DMS79 treated with DMSO at 0.1 percent for 48 hours (cell line): ENCODE measurements around the gene GRK2.

Source experiments
- DNase-seq: peaks from one replicate; lab custom pipeline; 2025; lab: John Stamatoyannopoulos, UW

The GRK2 gene

DNA sequence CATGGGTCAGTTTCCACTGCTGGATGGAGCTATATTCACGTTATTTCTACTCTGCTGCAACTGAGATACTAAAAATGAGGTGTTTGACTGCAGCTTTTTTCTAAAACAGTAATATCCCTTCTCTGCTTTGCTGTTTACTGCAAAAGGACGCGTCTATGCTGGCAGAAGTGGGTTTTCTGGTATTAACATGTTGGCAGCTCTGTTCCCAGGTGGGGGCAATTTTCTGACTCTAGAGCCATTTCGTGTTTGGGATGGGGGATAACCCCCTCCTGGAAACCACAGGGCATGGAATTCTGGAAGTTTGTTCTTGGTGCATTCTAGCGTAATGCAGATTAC is 4.9 kb downstream of the GRK2 start:
- no peak for DNase-seq

DNA sequence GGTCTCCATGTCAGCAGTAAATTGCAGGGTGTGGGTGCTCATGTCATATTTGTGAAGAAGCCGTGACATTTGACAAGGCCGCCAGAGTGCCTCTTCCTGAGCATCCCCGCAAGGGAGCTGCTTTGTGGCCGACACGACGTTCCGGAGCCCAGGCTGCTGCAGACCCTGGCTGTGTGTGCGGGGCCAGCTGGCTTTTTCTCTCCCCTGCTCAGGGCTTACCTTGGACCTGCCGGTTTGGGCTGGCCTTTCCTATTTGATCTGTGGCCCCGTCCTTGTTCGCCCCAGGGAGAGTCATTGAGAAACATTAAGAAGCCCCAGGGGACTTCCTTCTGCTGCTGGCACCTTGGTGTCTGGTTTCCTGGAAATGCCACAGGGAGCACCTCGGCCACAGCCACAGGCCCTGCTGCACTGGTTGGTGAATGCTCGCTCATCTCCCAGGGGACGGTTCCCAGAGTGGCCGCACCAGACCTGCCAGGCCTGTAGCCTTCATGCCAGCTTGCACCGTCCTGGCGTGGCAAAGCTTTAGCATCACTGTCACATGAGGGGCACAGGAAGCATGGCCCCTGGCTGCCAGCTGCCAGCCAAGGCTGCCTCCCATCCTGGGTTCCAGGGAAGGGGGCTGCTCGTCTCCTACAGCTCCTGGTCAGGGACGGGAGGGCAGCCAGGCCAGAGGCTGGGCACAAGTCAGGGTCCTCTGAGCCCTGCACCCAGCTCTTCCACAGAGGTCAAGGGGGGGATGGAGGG is 5.4 kb downstream of the GRK2 start:
- no peak for DNase-seq

DNA sequence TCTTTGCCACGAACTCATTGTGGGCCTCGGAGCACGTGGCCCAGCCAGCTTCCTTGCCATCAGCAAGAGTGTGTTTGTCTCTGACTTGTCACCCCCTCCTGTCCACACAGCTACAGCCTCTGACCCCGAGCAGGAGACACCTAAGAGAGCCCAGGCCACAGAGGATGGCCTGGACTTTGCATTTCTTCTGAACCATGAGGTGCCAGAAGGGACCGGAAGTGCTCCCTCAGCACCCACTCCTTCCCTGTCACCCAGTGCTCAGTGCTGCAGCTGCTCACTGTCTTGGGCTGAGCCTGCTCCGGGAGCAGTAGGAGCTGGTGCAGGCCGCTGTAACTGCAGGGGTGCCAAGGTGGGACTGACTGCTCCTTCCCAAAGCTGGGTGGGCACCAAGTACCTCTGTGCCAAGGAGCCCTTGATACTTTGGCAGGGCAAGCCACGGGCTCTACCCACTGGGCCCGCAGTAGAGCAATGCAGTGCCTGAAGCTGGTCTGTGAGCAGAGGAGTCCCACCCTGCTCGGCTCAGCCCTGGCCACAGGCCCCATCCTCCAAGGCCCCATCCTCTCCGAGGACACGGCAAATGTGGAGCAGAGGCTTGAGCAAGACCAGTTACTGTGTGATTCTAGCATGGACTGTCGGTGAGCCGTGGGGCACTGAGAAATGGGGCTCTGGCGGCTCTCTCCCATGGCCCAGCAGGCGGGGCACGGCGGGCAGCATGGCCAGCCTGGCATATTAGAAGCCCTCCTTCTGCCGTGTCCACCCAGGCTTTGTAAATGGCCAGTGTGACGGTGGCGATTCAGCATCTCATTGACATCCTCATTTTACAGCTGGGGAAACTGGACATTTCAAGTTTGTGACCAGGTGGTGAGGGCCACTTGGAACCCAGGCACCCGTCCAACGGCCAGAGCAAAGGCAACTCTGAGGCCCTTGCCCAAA is 6.3 kb downstream of the GRK2 start:
- DNase-seq: no peak

DNA sequence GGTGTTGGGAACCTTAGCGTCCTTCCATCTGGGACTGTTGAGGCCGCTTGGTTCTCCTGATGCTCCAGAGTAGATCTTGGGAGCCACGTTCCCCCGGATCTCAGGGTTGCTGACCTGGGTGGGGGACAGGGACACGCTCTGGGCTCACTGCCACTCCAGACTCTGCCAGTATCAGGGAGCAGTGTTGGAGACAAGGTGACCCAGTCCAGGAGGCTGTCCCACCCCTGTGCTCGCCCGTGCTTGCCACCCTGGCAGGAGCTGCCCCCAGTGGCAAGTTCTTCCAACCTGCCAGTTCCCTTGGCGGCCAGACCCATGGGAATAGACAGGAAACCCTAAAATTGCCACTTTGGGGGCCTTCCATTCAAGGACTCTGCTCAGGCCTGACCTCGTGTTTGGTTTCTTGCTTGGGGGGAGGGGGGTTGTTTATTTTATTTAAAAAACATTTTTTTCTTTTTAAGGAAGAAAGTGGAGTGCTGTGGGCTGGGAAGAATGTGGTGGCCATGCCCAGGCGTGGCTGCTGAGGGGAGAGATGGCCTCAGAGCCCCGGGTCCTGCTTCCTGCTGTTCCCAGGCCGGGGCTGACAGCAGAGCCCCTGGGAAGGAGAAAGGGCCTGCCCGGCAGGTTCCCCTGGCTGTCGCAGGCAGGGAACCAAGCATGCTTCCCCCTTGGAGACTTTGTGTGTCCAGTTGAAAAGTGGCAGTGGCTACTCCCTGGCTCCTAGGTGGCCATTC is 7.2 kb downstream of the GRK2 start:
- no peak for DNase-seq

DNA sequence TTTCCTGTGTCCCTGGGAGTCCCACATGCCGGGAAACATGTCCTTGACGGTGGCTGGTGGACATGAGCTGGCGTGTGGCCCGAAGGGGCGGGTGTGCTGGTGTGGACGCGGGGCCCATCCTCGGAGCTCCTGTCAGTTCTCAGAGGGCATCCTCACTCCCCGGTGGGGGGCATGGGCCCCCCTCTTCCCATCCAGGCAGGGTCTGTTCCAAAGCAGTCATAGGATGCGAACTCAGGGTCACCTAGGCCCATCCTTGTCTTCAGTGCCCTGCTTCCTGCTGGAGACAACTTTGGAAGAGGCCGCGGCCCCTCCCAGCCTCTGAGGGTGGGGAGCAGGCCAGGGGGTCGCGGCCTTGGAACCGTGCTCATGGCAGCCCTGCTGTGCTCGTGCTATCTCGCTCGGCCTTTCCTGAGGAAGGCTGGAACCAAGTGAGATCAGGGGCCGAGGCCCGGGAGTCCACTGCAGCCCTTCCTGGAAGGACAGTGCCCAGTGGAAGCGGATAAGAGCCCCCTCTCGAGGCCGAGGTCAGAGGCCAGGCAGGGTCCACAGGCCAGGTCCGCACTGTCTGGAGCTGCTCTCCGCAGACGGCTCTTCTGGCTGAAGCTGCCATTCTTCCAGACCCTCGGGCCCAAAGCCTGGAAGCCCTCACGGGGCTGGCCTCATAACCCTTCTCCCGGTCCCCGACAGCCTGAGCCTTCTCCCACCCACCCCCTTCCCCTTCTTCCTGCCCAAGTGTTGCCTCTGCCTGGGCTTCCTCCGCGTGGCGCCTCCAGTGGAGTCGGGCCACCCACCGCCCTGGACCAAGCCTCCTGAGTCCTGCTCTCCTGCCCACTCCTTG is 8.7 kb downstream of the GRK2 start:
- no peak for DNase-seq

DNA sequence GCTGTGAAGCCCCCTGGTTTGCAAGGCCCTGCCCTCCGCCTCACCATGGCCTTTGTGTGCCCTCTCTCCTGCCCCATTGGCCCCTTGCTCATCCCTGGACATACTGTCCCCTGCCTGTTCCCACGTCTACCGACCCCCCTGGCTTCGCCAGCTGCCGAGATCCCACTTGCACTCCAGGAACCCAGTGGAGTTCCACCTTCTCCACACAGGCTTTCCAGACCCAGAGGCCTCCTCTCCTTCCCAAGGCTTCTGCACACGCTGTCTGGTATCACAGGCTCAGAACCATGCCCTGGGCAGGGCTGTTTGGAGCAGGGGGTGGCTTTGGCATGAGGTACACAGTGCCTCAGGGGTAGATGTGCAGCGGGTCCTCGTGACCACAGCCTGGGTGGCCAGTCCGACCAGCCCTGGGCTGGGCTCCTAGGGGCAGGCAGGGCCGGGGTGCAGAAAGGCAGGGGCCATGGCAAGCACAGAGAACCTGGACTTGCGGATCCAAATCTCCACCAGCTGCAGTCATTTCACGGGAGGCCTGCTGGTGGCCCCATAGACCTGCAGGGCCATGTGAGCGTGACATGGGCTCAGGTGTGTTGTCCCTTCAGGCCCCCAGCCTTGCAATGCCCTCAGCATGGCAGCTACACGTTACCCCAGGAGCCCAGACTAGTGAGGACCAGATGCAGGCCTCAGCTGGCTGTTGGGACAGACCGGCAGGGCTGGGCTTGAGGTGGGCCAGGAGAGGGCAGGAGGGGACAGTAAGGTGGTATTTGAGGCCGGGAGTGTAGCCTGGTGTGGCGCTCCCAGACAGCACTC is 9.5 kb downstream of the GRK2 start:
- no peak for DNase-seq

DNA sequence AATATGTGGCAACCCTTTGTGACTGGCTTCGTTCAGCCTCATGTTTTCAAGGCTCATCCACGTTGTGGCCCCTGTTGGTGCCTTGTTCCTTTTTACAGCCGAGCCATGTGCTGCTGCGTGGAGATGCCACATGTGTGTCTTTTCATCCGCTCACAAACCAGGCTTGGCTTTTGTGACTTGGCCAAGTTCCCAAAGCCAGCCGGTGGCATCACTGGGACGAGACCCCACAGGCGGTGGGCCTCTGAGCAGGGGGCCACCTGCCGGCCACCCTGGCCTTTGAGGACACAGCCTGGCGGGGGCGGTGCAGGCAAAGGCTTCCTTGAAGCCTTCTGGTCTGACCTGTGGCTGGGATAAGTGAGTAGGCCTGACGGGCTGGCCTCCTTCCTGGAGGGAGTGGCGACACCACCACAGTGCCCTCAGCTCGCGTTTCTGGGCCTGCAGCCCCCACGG is 10.5 kb downstream of the GRK2 start:
- no peak for DNase-seq

DNA sequence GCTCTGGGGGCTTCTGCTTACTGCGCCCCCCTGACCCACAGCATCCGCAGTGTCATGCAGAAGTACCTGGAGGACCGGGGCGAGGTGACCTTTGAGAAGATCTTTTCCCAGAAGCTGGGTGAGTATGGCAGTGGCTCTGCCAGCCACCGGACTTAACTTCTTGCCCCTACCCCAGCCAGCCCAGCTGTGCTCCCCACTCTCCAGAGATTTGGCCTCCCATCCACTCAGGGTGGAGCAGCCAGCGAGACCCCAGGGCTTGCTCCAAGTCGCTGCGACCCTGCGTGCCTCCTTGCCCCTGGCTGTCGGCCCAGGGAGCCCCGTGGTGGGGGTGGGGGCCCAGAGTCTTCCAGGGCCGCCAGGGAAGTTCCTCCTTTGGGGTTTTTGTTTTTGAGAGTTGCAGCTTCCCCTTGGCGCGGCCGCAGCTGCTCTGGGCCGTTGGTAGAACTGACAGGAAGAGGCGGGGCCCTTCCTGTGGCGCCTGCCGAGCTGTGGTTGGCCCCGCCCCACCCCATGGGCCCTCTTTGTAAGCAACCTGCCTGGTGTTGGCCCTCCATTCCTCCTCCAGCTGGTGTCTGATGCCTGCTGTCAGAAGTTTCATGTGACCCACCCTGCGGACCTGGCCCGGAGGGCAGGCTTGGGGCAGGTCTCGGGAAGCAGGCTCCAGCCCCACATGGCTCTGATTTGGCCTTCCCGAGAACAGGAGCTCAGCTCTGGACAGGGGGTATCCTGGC is 11.1 kb downstream of the GRK2 start:
- DNase-seq: no peak

DNA sequence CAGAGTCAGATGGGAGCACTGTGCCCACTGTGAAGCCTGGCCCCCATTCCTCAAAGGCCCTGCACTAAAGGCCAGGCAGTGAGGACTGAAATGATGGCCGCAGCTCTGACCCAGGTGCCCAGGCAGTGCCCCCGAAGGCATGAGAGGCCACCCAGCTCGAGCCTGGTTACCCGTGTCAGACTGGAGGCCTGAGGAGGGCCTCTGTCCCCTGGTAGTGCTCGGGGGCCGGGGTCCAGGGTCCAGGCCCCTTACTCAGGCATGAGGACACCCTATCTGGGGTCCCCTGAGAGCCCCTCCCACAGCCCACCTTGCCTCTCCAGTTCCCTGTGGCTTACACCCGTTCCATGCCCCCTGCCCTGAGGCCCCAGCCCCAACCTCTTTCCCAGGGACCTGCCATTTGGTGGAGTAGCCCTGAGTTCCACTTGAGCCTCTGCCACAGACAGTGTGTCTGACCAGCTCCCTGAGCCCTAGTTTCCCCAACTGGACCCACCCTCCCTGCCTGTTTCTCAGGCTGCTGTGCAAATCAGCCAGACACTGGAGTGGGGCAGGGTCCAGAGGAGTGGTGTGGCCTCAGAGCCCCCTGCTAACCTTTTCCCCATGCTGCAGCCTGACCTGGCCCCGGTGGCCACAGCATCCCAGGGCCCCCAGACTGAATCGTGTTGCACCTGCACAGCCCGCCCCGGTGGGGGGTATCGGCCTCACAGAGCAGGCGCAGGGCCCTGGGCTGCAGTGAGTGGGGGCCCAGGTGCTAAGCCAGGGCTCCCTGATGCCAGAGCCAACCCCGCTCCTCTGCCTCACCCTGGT is 12.1 kb downstream of the GRK2 start:
- no peak for DNase-seq

DNA sequence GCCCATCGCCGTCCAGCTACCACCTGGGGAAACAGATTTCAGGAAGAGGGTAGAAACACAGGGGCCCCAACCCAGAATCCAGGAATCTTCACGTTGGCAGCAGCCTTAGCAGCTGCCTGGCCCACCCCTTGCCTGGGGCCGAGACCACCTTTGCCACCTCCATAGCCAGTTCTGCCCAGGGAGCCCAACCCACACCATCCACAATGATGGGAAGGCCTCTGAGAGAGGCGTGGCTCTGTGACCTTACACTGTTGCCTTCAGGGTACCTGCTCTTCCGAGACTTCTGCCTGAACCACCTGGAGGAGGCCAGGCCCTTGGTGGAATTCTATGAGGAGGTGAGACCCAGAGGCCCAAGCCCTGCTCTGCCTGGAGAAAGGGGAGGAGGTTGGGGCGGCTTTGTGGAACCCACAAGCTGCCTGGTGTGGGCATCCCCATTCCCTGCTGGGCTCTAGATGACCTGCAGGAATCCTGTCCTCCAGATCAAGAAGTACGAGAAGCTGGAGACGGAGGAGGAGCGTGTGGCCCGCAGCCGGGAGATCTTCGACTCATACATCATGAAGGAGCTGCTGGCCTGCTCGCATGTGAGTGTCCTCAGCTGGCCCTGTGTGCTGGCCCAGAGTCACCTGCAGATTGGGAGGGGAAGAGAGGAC is 12.8 kb downstream of the GRK2 start:
- DNase-seq: no peak

DNA sequence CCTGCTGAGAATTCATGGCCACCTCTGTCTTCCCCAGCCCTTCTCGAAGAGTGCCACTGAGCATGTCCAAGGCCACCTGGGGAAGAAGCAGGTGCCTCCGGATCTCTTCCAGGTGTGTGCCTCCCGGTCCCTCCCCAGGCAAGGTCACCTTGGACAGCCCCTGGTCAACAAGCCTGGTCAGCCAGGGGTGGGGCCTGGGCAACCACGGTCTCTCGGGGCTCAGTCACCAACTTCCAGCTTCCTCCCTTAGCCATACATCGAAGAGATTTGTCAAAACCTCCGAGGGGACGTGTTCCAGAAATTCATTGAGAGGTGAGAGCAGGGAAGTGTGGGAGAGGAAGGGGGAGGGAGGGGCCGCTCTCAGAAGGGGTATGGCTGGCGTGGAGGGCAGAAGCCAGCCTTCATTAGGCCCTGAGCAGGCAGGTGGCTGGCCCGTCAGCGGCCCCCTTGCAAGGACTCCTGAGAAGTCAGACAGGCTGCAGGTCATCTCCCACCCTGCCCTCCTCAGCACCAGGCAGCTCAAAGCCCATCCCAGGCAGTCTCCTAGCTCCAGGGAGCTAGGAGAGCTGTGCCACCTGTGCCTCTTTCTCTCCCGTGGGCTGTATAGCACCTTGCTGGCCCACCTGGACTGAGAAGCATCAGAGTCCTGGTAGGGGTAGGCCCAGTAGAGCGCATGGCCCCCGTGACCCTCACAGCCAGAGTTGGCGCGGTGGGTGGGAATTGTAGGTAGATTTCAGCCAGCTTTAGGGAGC is 13.5 kb downstream of the GRK2 start:
- DNase-seq: no peak

DNA sequence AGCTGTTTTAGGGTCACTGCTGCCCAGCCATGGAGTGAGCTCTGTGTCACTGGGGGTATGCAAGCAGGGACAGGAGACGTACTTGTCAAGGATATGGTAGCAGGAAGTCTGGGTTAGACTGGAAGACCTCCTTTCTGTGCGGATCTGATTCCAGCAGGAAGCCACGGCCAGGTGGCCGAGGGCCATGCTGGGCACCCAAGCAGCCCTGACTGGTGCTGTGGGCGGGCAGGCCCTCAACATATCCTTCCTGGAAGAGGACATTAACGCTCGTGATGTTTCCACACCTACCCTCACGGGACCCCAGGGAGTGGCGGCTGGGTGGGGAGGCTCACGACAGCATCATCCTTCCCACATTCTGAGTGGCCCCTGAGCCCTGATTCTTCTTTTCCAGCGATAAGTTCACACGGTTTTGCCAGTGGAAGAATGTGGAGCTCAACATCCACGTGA is 14.1 kb downstream of the GRK2 start:
- no peak for DNase-seq

DNA sequence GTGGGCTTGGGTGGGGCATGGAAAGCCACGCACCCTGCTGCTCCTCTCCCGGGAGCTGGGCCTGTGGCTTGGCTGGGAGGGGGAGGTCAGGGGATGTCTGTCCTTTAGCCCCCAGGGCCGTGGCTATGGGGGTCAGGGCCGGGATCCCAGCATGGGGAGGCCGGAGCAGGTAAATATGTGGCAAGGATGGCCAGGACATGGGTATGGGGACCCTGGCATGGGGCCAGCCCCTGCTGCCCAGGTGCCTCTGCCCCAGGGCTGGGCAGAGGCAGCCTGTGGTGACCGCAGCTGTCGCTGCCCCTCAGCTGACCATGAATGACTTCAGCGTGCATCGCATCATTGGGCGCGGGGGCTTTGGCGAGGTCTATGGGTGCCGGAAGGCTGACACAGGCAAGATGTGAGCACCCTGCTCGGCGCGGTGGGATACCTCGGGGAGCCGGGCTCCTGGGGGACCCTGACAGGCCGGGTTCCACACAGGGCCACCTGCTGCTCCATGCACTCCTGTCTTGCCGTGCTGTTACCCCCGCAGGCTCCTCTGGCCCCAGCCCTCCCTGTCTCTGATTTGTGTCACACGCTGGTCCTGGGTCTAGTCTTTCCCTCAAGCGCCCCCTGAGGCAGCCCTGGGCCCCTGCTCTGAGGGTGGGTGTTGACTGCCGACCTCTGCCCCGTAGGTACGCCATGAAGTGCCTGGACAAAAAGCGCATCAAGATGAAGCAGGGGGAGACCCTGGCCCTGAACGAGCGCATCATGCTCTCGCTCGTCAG is 14.7 kb downstream of the GRK2 start:
- no peak for DNase-seq

DNA sequence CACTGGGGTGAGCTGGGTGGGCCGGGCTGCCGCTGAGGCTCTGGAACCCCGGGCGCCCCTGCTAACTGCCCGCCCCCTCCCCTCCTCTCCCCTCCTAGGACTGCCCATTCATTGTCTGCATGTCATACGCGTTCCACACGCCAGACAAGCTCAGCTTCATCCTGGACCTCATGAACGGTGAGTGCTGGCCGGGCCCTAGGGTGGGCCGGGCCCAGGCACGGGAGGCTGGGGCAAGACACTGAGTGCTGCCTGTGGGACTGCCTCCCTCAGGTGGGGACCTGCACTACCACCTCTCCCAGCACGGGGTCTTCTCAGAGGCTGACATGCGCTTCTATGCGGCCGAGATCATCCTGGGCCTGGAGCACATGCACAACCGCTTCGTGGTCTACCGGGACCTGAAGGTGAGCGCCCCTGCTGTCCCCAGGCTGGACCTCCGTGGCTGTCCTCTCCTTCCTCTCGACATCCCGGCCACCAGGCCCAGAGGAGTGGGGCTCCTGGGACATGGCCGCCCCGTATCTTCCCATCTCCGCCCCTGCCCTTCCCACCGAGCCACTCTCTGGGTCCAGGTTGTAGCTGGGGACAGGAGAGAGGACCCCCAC is 15.4 kb downstream of the GRK2 start:
- no peak for DNase-seq

DNA sequence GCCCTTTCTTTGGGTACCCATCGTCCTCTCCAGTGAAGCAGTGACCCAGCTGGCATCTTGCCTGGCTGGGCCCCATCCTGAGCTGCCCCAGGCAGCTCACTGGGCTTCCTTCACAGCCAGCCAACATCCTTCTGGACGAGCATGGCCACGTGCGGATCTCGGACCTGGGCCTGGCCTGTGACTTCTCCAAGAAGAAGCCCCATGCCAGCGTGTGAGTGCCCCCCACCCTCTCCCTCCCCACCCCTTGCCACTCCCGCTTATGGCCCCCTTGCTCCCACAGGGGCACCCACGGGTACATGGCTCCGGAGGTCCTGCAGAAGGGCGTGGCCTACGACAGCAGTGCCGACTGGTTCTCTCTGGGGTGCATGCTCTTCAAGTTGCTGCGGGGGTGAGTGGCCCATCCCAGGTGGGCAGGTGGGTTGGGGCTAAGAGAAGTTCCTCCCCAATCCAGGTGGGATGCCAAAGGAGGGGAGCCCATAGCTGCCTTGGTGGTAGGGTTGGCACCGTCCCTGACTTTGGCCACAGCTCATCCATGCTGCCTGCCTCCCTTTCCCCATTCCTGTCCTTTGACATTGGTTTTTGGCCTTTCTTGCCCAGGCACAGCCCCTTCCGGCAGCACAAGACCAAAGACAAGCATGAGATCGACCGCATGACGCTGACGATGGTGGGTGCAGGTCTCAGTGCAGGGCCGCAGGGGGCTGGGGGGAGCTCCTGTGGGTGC is 16.0 kb downstream of the GRK2 start:
- DNase-seq: no peak

DNA sequence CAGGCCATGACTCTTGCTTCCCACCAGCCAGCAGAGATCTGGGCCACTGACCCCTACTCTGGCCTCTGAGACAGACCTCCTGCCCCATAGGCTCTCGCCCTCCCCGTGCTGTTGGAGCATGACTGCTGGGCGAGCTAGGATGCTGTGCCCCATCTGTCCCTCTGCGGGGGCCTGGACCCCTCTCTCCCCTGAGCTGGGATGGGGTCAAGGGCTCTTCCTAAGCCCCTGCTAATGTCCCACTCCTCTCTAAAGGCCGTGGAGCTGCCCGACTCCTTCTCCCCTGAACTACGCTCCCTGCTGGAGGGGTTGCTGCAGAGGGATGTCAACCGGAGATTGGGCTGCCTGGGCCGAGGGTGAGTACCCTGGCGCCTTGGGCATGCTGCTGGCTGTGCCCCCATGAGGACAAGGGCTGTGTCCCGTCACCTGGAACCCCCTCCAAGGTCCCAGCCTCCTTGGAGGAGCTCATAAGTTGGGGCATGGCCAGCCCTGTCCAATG is 16.7 kb downstream of the GRK2 start:
- no peak for DNase-seq
